Skeletal muscle satellite cell (primary cell): ENCODE measurements around the gene NAAA. TPM values are rescaled to one million over a fixed set of nuclear protein-coding genes. Genes with fewer than 3 reads are reported as not detected.
"Not testable (repeated sequence)": the region's sequence is repeated elsewhere in the genome, so short reads cannot be mapped to it uniquely, and the experiment has no call there.

ENCODE experiments used
- H3K27me3 ChIP-seq: 2 replicates; pipeline ENCODE4 v1.7.0; 2013; ENCODE audit warnings: low read length; ENCODE audit not compliant: control insufficient read depth, insufficient read depth
- H3K36me3 ChIP-seq: 2 replicates; pipeline ENCODE4 v1.7.0; 2013; ENCODE audit warnings: mild to moderate bottlenecking, control low read depth, low read length; ENCODE audit not compliant: insufficient read depth
- H3K4me1 ChIP-seq: 2 replicates; pipeline ENCODE4 v1.7.0; 2013; ENCODE audit warnings: low read length; ENCODE audit not compliant: control insufficient read depth, insufficient read depth
- H3K4me2 ChIP-seq: 2 replicates; pipeline ENCODE4 v1.7.0; 2013; ENCODE audit warnings: mild to moderate bottlenecking, low read length
- H3K4me3 ChIP-seq: 2 replicates; pipeline ENCODE4 v1.7.0; 2013; ENCODE audit warnings: low read length
- H3K9ac ChIP-seq: 2 replicates; pipeline ENCODE4 v1.7.0; 2013; ENCODE audit warnings: mild to moderate bottlenecking, low read depth, low read length, moderate library complexity
- H3K9me3 ChIP-seq: replicated peaks from 2 replicates; pipeline ENCODE4 v1.7.0; 2013; ENCODE audit warnings: mild to moderate bottlenecking, control low read depth, low read length
- total RNA-seq: library from RNA; depleted of rRNA; stranded (reverse); fragments of >200 nt; gene quantifications from 2 replicates; pipeline ENCODE4 v1.2.3, GENCODE V29; 2012; rRNA removed

Gene NAAA
- total RNA-seq, result 19.8 and 27.1 TPM in 2 replicates

- peak within 1 kb of the TSS; percentile 100 for H3K4me2 ChIP-seq
These were observed at the start of gene NAAA for GRCh38 chr4:75940692-75941253. TSS of gene NAAA (minus strand) at chr4:75941013. CDS start at chr4:75940949, 64 bp downstream.

DNA sequence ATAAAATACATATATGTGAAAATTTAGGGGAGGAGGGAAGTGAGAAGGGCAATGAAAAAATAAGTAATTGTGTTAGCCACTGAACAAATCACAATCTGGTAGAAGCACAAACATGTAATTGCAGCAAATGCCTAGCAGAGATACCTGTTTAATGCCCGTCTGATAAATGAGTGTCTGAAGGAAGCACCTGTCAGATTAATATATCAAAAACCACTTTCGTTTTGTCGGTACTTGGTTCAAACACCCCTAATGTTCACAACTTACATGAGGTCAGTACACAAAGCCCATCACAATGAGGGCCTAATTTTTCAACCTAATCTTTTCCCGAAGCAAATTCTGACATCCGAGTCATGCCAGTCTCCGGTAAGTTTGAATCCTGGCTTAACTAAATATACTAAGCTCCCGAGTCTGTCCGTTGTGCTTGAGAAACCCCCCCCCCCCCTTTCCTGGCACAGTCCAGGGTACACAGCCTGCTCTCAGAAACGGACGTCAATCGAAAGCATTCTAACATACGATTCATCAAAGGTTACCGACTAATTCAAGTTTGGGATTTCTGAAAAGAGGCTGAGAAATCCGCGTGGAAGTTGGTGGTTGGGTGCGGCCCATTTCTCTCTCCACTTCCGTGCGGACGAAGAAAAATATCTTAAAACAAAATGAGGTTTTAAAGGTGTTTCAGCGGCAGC lies 49.2 kb upstream of the NAAA start:
- Histone ChIP-seq H3K36me3 (peaks cover 3% of the 10 kb centered on the region), H3K4me1 (peaks cover 16% of the 10 kb centered on the region), H3K4me3 (peak overlapping the region; percentile 88)

More at GRCh38 chr4:75940692-75941253, at the start of gene NAAA:
- peak within 1 kb of the TSS; percentile 80 for H3K9ac ChIP-seq
- H3K4me1 ChIP-seq, result no peaks in the 10 kb centered on the region
- H3K27me3 ChIP-seq, result no peaks in the 10 kb centered on the region
- peaks cover 6% of the 10 kb centered on the region for H3K36me3 ChIP-seq
- H3K4me3 ChIP-seq, result peak within 1 kb of the TSS; percentile 86
- H3K9me3 ChIP-seq, result no peaks in the 10 kb centered on the region

GRCh38 chr4:75985116-75985515 lies 44.3 kb upstream of the NAAA start:
- no peaks in the 10 kb centered on the region for H3K27me3 ChIP-seq
- H3K4me2 ChIP-seq, result no peak overlapping the region
- H3K4me1 ChIP-seq, result peaks cover 20% of the 10 kb centered on the region
- H3K9me3 ChIP-seq, result no peaks in the 10 kb centered on the region
- H3K4me3 ChIP-seq, result no peak overlapping the region
- H3K36me3 ChIP-seq, result peaks cover 22% of the 10 kb centered on the region
- no peak overlapping the region for H3K9ac ChIP-seq

More for the DNA sequence above, 49.2 kb upstream of the NAAA start:
- Histone ChIP-seq H3K27me3 (peaks cover 5% of the 10 kb centered on the region), H3K9ac (peak overlapping the region; percentile 92), H3K9me3 (no peaks in the 10 kb centered on the region), H3K4me2 (peak overlapping the region; percentile 83)

- Histone ChIP-seq H3K36me3 (peaks cover 48% of the 10 kb centered on the region), H3K4me3 (no peak overlapping the region), H3K4me1 (peaks cover 9% of the 10 kb centered on the region), H3K4me2 (no peak overlapping the region), H3K27me3 (no peaks in the 10 kb centered on the region), H3K9ac (no peak overlapping the region), H3K9me3 (no peaks in the 10 kb centered on the region)
These were observed 39.8 kb upstream of the NAAA start for GRCh38 chr4:75980576-75980975.

DNA sequence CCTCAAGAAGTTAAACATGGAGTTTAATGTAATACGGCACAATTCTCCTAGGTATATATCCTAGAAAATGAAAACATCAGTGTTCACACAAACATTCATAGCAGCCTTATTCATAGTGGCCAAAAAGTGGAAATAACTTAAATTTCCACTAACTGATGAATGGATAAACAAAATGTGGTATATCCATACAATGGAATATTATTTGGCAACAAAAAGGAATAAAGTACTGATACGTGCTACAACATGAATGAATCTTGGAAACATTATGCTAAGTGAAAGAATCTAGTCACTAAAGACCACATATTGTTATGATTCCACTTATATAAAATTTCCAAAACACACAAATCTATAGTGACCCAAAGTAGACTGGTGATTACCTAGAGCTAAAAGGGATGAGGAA lies 35.4 kb upstream of the NAAA start:
- H3K36me3 ChIP-seq, result peaks cover 71% of the 10 kb centered on the region
- H3K9me3 ChIP-seq, result no peaks in the 10 kb centered on the region
- no peak overlapping the region for H3K4me3 ChIP-seq
- no peaks in the 10 kb centered on the region for H3K27me3 ChIP-seq
- H3K4me1 ChIP-seq, result no peaks in the 10 kb centered on the region
- H3K4me2 ChIP-seq, result no peak overlapping the region
- no peak overlapping the region for H3K9ac ChIP-seq

DNA sequence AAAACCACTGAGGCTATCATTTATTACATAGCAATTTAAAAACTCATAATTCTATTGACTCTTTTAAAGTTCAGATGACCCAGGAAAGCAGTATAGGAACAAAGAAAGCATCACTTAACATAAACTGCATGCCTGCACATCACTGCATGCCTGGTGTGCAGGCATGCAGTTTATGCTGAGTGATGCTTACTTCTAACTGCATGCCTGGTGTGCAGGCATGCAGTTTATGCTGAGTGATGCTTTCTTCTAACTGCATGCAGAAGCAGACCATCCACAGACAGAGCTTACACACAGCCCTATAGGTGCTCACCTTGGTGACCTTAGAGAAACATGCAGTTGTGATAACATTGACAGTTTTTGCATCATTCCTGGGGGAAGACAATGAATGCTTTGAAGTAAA lies 33.0 kb upstream of the NAAA start:
- no peaks in the 10 kb centered on the region for H3K9me3 ChIP-seq
- no peak overlapping the region for H3K4me3 ChIP-seq
- no peak overlapping the region for H3K9ac ChIP-seq
- no peaks in the 10 kb centered on the region for H3K27me3 ChIP-seq
- H3K4me1 ChIP-seq, result no peaks in the 10 kb centered on the region
- H3K4me2 ChIP-seq, result no peak overlapping the region
- H3K36me3 ChIP-seq, result peaks cover 79% of the 10 kb centered on the region

DNA sequence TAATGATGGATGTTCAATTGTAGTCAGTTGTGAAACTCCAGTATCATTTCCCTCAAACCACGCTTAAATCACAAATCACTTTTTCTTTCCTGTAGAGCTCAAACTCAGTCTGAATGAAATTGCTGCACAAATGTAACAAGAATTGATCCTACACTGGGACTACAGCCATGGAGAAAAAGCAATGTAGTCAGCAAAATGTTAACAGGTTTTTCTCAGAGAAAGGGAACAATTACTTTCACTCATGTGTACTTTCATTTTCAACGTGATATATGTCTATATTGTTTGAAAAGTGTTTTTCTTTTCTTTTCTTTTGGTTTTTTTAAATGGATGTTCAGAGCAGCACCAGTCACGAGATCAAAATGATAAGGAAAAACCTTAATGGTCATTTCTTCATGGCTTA lies 27.3 kb upstream of the NAAA start:
- Histone ChIP-seq H3K4me2 (no peak overlapping the region), H3K36me3 (peaks cover 87% of the 10 kb centered on the region)

DNA sequence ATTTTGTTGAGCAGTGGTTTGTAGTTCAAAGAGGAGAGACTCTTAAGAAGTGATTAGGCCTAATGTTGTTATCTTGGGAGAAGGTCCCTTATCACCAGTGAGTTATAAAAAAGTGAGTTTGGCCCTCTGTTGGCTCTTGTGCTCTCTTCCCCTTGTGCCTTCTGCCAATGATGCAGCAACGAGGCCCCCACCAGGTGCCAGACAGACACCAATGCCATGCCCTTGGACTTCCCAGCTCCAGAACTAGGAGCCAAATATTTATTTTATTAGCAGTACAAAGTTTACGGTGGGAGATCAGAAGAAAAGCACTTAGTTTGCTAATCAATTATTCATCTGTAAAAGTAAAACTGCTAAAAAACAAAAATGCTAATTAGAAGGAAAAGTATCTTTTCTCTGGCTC lies 22.7 kb upstream of the NAAA start:
- H3K36me3 ChIP-seq, result peaks cover 74% of the 10 kb centered on the region
- H3K9ac ChIP-seq, result no peak overlapping the region
- no peak overlapping the region for H3K4me3 ChIP-seq
- no peaks in the 10 kb centered on the region for H3K4me1 ChIP-seq
- no peak overlapping the region for H3K4me2 ChIP-seq
- no peaks in the 10 kb centered on the region for H3K27me3 ChIP-seq
- no peaks in the 10 kb centered on the region for H3K9me3 ChIP-seq

More for the DNA sequence above, 27.3 kb upstream of the NAAA start:
- Histone ChIP-seq H3K4me1 (no peaks in the 10 kb centered on the region), H3K9me3 (no peaks in the 10 kb centered on the region), H3K27me3 (no peaks in the 10 kb centered on the region), H3K4me3 (no peak overlapping the region), H3K9ac (no peak overlapping the region)

DNA sequence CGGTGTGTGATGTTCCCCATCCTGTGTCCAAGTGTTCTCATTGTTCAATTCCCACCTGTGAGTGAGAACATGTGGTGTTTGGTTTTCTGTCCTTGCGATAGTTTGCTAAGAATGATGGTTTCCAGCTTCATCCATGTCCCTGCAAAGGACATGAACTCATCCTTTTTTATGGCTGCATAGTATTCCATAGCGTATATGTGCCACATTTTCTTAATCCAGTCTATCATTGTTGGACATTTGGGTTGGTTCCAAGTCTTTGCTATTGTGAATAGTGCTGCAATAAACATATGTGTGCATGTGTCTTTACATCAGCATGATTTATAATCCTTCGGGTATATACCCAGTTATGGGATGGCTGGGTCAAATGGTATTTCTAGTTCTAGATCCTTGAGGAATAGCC lies 21.3 kb upstream of the NAAA start:
- peaks cover 74% of the 10 kb centered on the region for H3K36me3 ChIP-seq
- not testable (repeated sequence) for H3K4me1 ChIP-seq, H3K27me3 ChIP-seq, H3K4me3 ChIP-seq, H3K9me3 ChIP-seq, H3K9ac ChIP-seq, H3K4me2 ChIP-seq

DNA sequence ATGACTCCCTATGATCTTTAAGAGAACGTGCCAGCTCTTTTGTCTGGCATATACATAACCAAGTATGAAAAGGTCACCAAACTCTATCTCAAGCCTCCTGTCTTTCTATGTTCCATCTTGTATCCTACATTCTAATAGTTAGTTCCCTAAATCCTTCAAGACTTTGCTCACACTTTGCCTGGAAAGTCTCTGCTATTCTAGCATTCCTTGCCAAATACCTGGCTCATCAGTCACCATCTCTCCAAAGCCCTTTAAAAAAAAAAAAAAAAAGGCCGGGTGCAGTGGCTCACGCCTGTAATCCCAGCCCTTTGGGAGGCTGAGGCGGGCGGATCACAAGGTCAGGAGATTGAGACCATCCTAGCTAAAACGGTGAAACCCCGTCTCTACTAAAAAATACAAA lies 17.7 kb upstream of the NAAA start:
- not testable (repeated sequence) for H3K4me3 ChIP-seq, H3K4me2 ChIP-seq, H3K27me3 ChIP-seq, H3K9me3 ChIP-seq, H3K9ac ChIP-seq, H3K4me1 ChIP-seq
- peaks cover 64% of the 10 kb centered on the region for H3K36me3 ChIP-seq

DNA sequence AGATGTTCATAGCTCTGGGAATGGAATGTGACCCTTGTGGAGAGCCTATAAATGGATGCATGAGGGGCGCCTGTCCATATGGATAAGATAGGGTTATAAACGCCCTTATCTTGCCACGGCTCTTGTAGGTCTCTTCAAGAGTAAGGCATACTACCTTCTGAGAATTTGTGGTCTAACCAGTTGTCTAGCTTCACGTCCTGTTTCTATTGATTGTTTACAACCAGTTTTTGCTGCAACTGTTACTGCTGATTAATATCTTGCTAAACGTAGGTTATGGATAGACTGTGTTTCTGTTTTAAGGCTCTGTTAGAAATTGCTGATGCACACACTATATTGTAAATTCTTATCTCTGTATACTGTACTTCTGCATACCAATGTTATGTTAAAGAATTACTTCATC lies 14.0 kb upstream of the NAAA start:
- not testable (repeated sequence) for H3K4me2 ChIP-seq, H3K27me3 ChIP-seq, H3K9ac ChIP-seq, H3K4me1 ChIP-seq, H3K4me3 ChIP-seq, H3K9me3 ChIP-seq
- peaks cover 72% of the 10 kb centered on the region for H3K36me3 ChIP-seq

- Histone ChIP-seq H3K27me3 (no peaks in the 10 kb centered on the region), H3K36me3 (peaks cover 74% of the 10 kb centered on the region), H3K4me3 (no peak overlapping the region), H3K9me3 (no peaks in the 10 kb centered on the region), H3K4me1 (no peaks in the 10 kb centered on the region), H3K4me2 (no peak overlapping the region), H3K9ac (no peak overlapping the region)
These were observed 12.7 kb upstream of the NAAA start for GRCh38 chr4:75953509-75953908.
